ENCODE data around the gene ATP7A.

GRCh38 chrX:78029663-78030062 lies 119.2 kb downstream of the ATP7A start:
- TF ChIP-seq EZH2 (IDR thresholded peaks at IDR 0.05; ENCODE audit: borderline replicate concordance, insufficient read depth, low read depth, low read length, poor library complexity, severe bottlenecking) (no peak), CTCF (IDR thresholded peaks at IDR 0.05) (no peak)

All from B cell (primary cell).